ENCODE results near the gene PIANP.

GRCh38 chr12:6684609-6685008 is 16.0 kb downstream of the PIANP start:
- TF ChIP-seq POLR2AphosphoS5 (IDR thresholded peaks at IDR 0.05; ENCODE audit: low read depth, low read length) = no peak
- no peak for TF ChIP-seq POLR2A (IDR thresholded peaks at IDR 0.05; ENCODE audit: low read depth, low read length)
- no peak for TF ChIP-seq TAF1 (IDR thresholded peaks at IDR 0.05; ENCODE audit: low read depth, low read length)
- no peak for TF ChIP-seq POU2F2 (IDR thresholded peaks at IDR 0.05; ENCODE audit: low read depth, low read length)
- TF ChIP-seq SPI1 (IDR thresholded peaks at IDR 0.05; ENCODE audit: low read depth, low read length) = no peak
